Gastroesophageal sphincter (tissue), 4 donors: ENCODE results near the gene PRELID1. TPM values are rescaled to one million over a fixed set of nuclear protein-coding genes. Genes with fewer than 3 reads are reported as not detected.

Experiments
- ATAC-seq: fragments of 150-250 bp; one replicate; pipeline ENCODE4 v1.9.1; 2016; ENCODE audit warnings: mild to moderate bottlenecking, moderate library complexity
- H3K27ac ChIP-seq, 4 donors: fragments of 200-600 bp; sonication (generic) in 3 of 4; 1 replicate in 3 of 4; 2 replicates in 1 of 4; pipeline ENCODE4 v1.5.1; 2016 to 2019
- H3K27me3 ChIP-seq: fragments of 200-600 bp; sonication (generic); one replicate; pipeline ENCODE4 v1.5.1; 2019
- H3K36me3 ChIP-seq, 2 donors: fragments of 200-600 bp; sonication (generic); one replicate each; pipeline ENCODE4 v1.5.1; 2019; ENCODE audit warnings: control low read depth in 1 of 2
- H3K4me1 ChIP-seq, 3 donors: fragments of 200-600 bp; sonication (generic); 1 replicate in 2 of 3; 2 replicates in 1 of 3; pipeline ENCODE4 v1.5.1; 2016 to 2019; ENCODE audit warnings: control low read depth in 2 of 3
- H3K4me3 ChIP-seq, 2 donors: fragments of 200-600 bp; sonication (generic); one replicate each; pipeline ENCODE4 v1.5.1; 2019; ENCODE audit warnings: mild to moderate bottlenecking in 1 of 2, moderate library complexity in 1 of 2
- H3K9me3 ChIP-seq, 3 donors: fragments of 200-600 bp; sonication (generic); one replicate each; pipeline ENCODE4 v1.5.1; 2017 to 2019; ENCODE audit warnings: control low read depth in 2 of 3
- CTCF ChIP-seq, 4 experiments: fragments of 200-600 bp in 2 of 4; fragments of 450-650 bp in 2 of 4; sonication (generic) in 1 of 4; IDR thresholded peaks; one replicate each; pipeline ENCODE4 v1.5.1; 2017 to 2019; ENCODE audit warnings: antibody characterized with exemption in 4 of 4, mild to moderate bottlenecking in 2 of 4, moderate library complexity in 2 of 4
- EP300 ChIP-seq: sonication (generic); formaldehyde crosslinking; IDR thresholded peaks from one replicate; pipeline ENCODE4 v1.6.1; 2017; ENCODE audit warnings: antibody characterized with exemption, mild to moderate bottlenecking
- POLR2A ChIP-seq, 2 donors: fragments of 450-650 bp; IDR thresholded peaks; one replicate each; pipeline ENCODE4 v1.6.1; 2017; ENCODE audit warnings: antibody characterized with exemption in 2 of 2, mild to moderate bottlenecking in 2 of 2, moderate library complexity in 1 of 2
- POLR2AphosphoS5 ChIP-seq: sonication (generic); formaldehyde crosslinking; IDR thresholded peaks from one replicate; pipeline ENCODE4 v1.6.1; 2017; ENCODE audit warnings: antibody characterized with exemption
- WGBS, 2 donors: methylation state at CpG; one replicate each; pipeline ENCODE4 v1.1.5; 2018; ENCODE audit warnings: low coverage in 1 of 2; 5-methylcytosine and 5-hydroxymethylcytosine counted together
- total RNA-seq, 4 donors: library from RNA; depleted of rRNA; stranded (reverse); fragments of >200 nt; gene quantifications; one replicate each; pipeline ENCODE4 v1.1.0, GENCODE V29; 2016

The PRELID1 gene
- total RNA-seq, 4 donors from 2014 or later = 60.4 to 97.5 (median 73.5) TPM

- peaks cover 0 to 49% of the 10 kb centered on the region in 2 donors for H3K36me3 ChIP-seq
- WGBS, 2 donors = 62 to 68% methylated on average over 7 to 11 of the region's 28 CpGs
Measured at GRCh38 chr5:177327539-177328522, 24.2 kb downstream of the PRELID1 start.

GRCh38 chr5:177328545-177329231 is 25.1 kb downstream of the PRELID1 start:
- H3K36me3 ChIP-seq = peaks cover 0 to 57% of the 10 kb centered on the region in 2 donors
- 84 to 87% methylated on average over 11 to 18 of the region's 19 CpGs for WGBS, 2 donors

More at GRCh38 chr5:177327539-177328522, 24.2 kb downstream of the PRELID1 start:
- ATAC-seq = peak; percentile 57
- Histone ChIP-seq H3K4me3 (no peak overlapping the region), H3K27ac (peak overlapping the region in 3 of 4 donors; percentile 46 to 50 (median 48)), H3K9me3 (no peaks in the 10 kb centered on the region), H3K27me3 (no peaks in the 10 kb centered on the region), H3K4me1 (no peaks in the 10 kb centered on the region)
- no peak for TF ChIP-seq EP300
- no peak for TF ChIP-seq POLR2A (IDR thresholded peaks at IDR 0.05)
- TF ChIP-seq POLR2AphosphoS5 = no peak
- TF ChIP-seq CTCF (IDR thresholded peaks at IDR 0.05) = no peak

GRCh38 chr5:177329883-177330282 is 26.3 kb downstream of the PRELID1 start:
- no peaks in the 10 kb centered on the region for H3K27me3 ChIP-seq
- H3K4me3 ChIP-seq = no peak overlapping the region
- 70% methylated on average over 3 of the region's 6 CpGs; no CpG with 5 or more reads in 1 of the 2 donors for WGBS, 2 donors
- no peaks in the 10 kb centered on the region for H3K4me1 ChIP-seq
- H3K36me3 ChIP-seq = peaks cover 0 to 69% of the 10 kb centered on the region in 2 donors
- no peaks in the 10 kb centered on the region for H3K9me3 ChIP-seq
- no peak for TF ChIP-seq CTCF (IDR thresholded peaks at IDR 0.05)
- TF ChIP-seq POLR2AphosphoS5 = no peak
- TF ChIP-seq EP300 = no peak
- no peak for TF ChIP-seq POLR2A (IDR thresholded peaks at IDR 0.05)
- H3K27ac ChIP-seq = no peak overlapping the region
- no peak for ATAC-seq

More at GRCh38 chr5:177328545-177329231, 25.1 kb downstream of the PRELID1 start:
- no peak overlapping the region for H3K4me3 ChIP-seq
- no peaks in the 10 kb centered on the region for H3K4me1 ChIP-seq
- no peak for ATAC-seq
- TF ChIP-seq CTCF (IDR thresholded peaks at IDR 0.05) (no peak), POLR2AphosphoS5 (no peak), POLR2A (IDR thresholded peaks at IDR 0.05) (no peak), EP300 (no peak)
- H3K27ac ChIP-seq = peak overlapping the region in 1 of 4 donors; percentile 50
- no peaks in the 10 kb centered on the region for H3K9me3 ChIP-seq
- no peaks in the 10 kb centered on the region for H3K27me3 ChIP-seq

GRCh38 chr5:177330991-177331842 is 27.6 kb downstream of the PRELID1 start:
- Histone ChIP-seq H3K4me1 (no peaks in the 10 kb centered on the region), H3K27me3 (no peaks in the 10 kb centered on the region), H3K36me3 (peaks cover 0 to 83% of the 10 kb centered on the region in 2 donors), H3K27ac (no peak overlapping the region), H3K9me3 (no peaks in the 10 kb centered on the region), H3K4me3 (no peak overlapping the region)
- WGBS, 2 donors = 76 to 79% methylated on average over 3 to 12 of the region's 27 CpGs
- no peak for ATAC-seq
- no peak for TF ChIP-seq POLR2AphosphoS5
- no peak for TF ChIP-seq POLR2A (IDR thresholded peaks at IDR 0.05)
- TF ChIP-seq EP300 = no peak
- TF ChIP-seq CTCF (IDR thresholded peaks at IDR 0.05) = no peak
